Measurements from ENCODE around the gene OSBPL1A.

The OSBPL1A gene

GRCh38 chr18:24115628-24116027, 282.0 kb downstream of the OSBPL1A start:
- peak; percentile 42 for DNase-seq

DNA sequence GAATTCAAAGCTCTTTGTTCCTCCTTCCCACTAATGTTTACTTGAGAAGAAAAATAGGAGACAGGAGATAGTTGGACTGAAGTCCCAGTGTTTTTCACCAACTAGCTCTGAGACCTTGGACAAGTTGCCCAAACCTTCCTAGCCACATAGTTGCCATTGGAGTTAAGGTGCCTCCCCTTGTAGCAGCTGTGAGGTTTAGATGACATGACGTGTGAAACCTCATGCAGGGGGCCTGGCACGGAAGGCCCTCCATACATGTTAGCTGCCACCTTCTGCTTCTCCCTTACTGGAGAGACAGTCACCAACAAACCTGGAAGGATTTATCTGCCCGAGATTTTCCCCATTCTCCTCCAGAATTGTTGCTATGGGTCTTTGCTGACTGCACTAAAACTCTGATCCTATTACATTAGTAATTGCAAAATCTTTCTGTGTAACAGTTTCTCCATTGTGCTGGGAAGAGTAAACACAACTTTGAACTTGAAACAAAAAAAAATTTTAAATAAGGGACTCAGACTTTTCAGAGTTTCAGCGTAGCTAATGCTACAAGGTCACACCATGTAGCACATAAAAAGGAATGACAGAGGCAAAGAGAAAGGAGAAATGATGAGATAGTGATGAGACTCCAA, 282.6 kb downstream of the OSBPL1A start:
- DNase-seq, result no peak

- no peak for DNase-seq
Measured at GRCh38 chr18:24112874-24113615, 284.6 kb downstream of the OSBPL1A start.

GRCh38 chr18:24112464-24112863, 285.2 kb downstream of the OSBPL1A start:
- DNase-seq, result no peak

All from inflammatory macrophage treated with lipopolysaccharide for 4 hours (primary cell).